ENCODE measurements around the gene ITGAV.

Gene ITGAV

GRCh38 chr2:186593523-186593922 is 3.7 kb downstream of the ITGAV start:
- no peak overlapping the region for H3K9ac ChIP-seq (ENCODE audit: low read depth, low read length, poor library complexity)
- H4K8ac ChIP-seq (ENCODE audit: low read depth, low read length): no peak overlapping the region
- H3K4me2 ChIP-seq (ENCODE audit: insufficient read depth, low read length, poor library complexity, severe bottlenecking): no peak overlapping the region
- H3K4me1 ChIP-seq (ENCODE audit: control insufficient read depth in 2 of 2, insufficient read depth in 1 of 2, low read depth in 1 of 2, low read length in 2 of 2): peaks cover 0 to 9% of the 10 kb centered on the region in 2 donors
- H4K91ac ChIP-seq (ENCODE audit: low read depth, low read length, poor library complexity): no peak overlapping the region
- H2BK120ac ChIP-seq (ENCODE audit: low read depth, low read length): no peak overlapping the region
- no CpG with 5 or more reads among the region's 3 CpGs for WGBS, 2 donors (ENCODE audit: extremely low coverage in 2 of 2, insufficient read length in 2 of 2, insufficient replicate concordance in 1 of 2)
- H2BK5ac ChIP-seq (ENCODE audit: low read length): no peak overlapping the region
- DNase-seq (ENCODE audit: low spot score): no peak
- H2BK15ac ChIP-seq (ENCODE audit: low read length): no peak overlapping the region
- H3K27me3 ChIP-seq (ENCODE audit: control insufficient read depth in 3 of 3, insufficient read depth in 3 of 3, low read depth in 1 of 3, low read length in 3 of 3): no peaks in the 10 kb centered on the region
- no peaks in the 10 kb centered on the region for H3K9me3 ChIP-seq (replicated peaks in 1 of 2; ENCODE audit: control insufficient read depth in 2 of 2, insufficient read depth in 1 of 2, low read depth in 1 of 2, low read length in 2 of 2)
- H3K18ac ChIP-seq (ENCODE audit: low read length): no peak overlapping the region
- H2AFZ ChIP-seq (ENCODE audit: low read length): no peak overlapping the region
- no peak overlapping the region for H3K23ac ChIP-seq (ENCODE audit: low read depth, low read length, poor library complexity)
- no peak overlapping the region for H2BK12ac ChIP-seq (ENCODE audit: low read length)
- H3K79me1 ChIP-seq (ENCODE audit: low read depth, low read length): no peaks in the 10 kb centered on the region
- H2AK5ac ChIP-seq (ENCODE audit: low read depth, low read length): no peak overlapping the region
- H3K36me3 ChIP-seq (replicated peaks in 1 of 2; ENCODE audit: control insufficient read depth in 2 of 2, insufficient read depth in 2 of 2, low read length in 2 of 2): no peaks in the 10 kb centered on the region
- no peak overlapping the region for H3K4ac ChIP-seq (ENCODE audit: low read length)
- no peak overlapping the region for H3K14ac ChIP-seq (ENCODE audit: low read length)
- no peak overlapping the region for H3K4me3 ChIP-seq (ENCODE audit: low read length in 2 of 2)
- no peak overlapping the region for H3K27ac ChIP-seq (replicated peaks; ENCODE audit: low read length)

GRCh38 chr2:186594001-186594722 is 4.3 kb downstream of the ITGAV start:
- Histone ChIP-seq H3K27me3 (ENCODE audit: control insufficient read depth in 3 of 3, insufficient read depth in 3 of 3, low read depth in 1 of 3, low read length in 3 of 3) (no peaks in the 10 kb centered on the region), H2BK15ac (ENCODE audit: low read length) (no peak overlapping the region), H3K27ac (replicated peaks; ENCODE audit: low read length) (no peak overlapping the region), H3K79me1 (ENCODE audit: low read depth, low read length) (no peaks in the 10 kb centered on the region), H2BK120ac (ENCODE audit: low read depth, low read length) (no peak overlapping the region), H3K9ac (ENCODE audit: low read depth, low read length, poor library complexity) (no peak overlapping the region), H4K91ac (ENCODE audit: low read depth, low read length, poor library complexity) (no peak overlapping the region), H3K23ac (ENCODE audit: low read depth, low read length, poor library complexity) (no peak overlapping the region), H2AK5ac (ENCODE audit: low read depth, low read length) (no peak overlapping the region), H3K18ac (ENCODE audit: low read length) (no peak overlapping the region), H4K8ac (ENCODE audit: low read depth, low read length) (no peak overlapping the region), H3K4me1 (ENCODE audit: control insufficient read depth in 2 of 2, insufficient read depth in 1 of 2, low read depth in 1 of 2, low read length in 2 of 2) (peaks cover 0 to 9% of the 10 kb centered on the region in 2 donors), H3K14ac (ENCODE audit: low read length) (no peak overlapping the region), H3K36me3 (replicated peaks in 1 of 2; ENCODE audit: control insufficient read depth in 2 of 2, insufficient read depth in 2 of 2, low read length in 2 of 2) (no peaks in the 10 kb centered on the region), H3K4me2 (ENCODE audit: insufficient read depth, low read length, poor library complexity, severe bottlenecking) (no peak overlapping the region), H2BK12ac (ENCODE audit: low read length) (no peak overlapping the region), H3K4me3 (ENCODE audit: low read length in 2 of 2) (no peak overlapping the region), H3K4ac (ENCODE audit: low read length) (no peak overlapping the region), H2AFZ (ENCODE audit: low read length) (no peak overlapping the region), H2BK5ac (ENCODE audit: low read length) (no peak overlapping the region), H3K9me3 (replicated peaks in 1 of 2; ENCODE audit: control insufficient read depth in 2 of 2, insufficient read depth in 1 of 2, low read depth in 1 of 2, low read length in 2 of 2) (no peaks in the 10 kb centered on the region)
- no peak for DNase-seq (ENCODE audit: low spot score)
- WGBS, 2 donors (ENCODE audit: extremely low coverage in 2 of 2, insufficient read length in 2 of 2, insufficient replicate concordance in 1 of 2): no CpG with 5 or more reads among the region's 4 CpGs

GRCh38 chr2:186595219-186595618 is 5.4 kb downstream of the ITGAV start:
- WGBS, 2 donors (ENCODE audit: extremely low coverage in 2 of 2, insufficient read length in 2 of 2, insufficient replicate concordance in 1 of 2): no CpG with 5 or more reads among the region's 2 CpGs
- H3K4me3 ChIP-seq (ENCODE audit: low read length in 2 of 2): no peak overlapping the region
- no peak overlapping the region for H3K9ac ChIP-seq (ENCODE audit: low read depth, low read length, poor library complexity)

GRCh38 chr2:186599186-186599778 is 9.4 kb downstream of the ITGAV start:
- Histone ChIP-seq H3K4me1 (ENCODE audit: control insufficient read depth in 2 of 2, insufficient read depth in 1 of 2, low read depth in 1 of 2, low read length in 2 of 2) (peaks cover 0 to 11% of the 10 kb centered on the region in 2 donors), H3K9ac (ENCODE audit: low read depth, low read length, poor library complexity) (no peak overlapping the region), H3K27ac (replicated peaks; ENCODE audit: low read length) (no peak overlapping the region), H3K4ac (ENCODE audit: low read length) (no peak overlapping the region), H3K4me3 (ENCODE audit: low read length in 2 of 2) (no peak overlapping the region), H4K8ac (ENCODE audit: low read depth, low read length) (no peak overlapping the region), H2BK120ac (ENCODE audit: low read depth, low read length) (no peak overlapping the region), H3K9me3 (replicated peaks in 1 of 2; ENCODE audit: control insufficient read depth in 2 of 2, insufficient read depth in 1 of 2, low read depth in 1 of 2, low read length in 2 of 2) (no peaks in the 10 kb centered on the region), H3K18ac (ENCODE audit: low read length) (no peak overlapping the region), H2AK5ac (ENCODE audit: low read depth, low read length) (no peak overlapping the region), H2BK15ac (ENCODE audit: low read length) (no peak overlapping the region), H3K79me1 (ENCODE audit: low read depth, low read length) (no peaks in the 10 kb centered on the region), H2BK12ac (ENCODE audit: low read length) (no peak overlapping the region), H3K14ac (ENCODE audit: low read length) (no peak overlapping the region), H2BK5ac (ENCODE audit: low read length) (no peak overlapping the region), H3K36me3 (replicated peaks in 1 of 2; ENCODE audit: control insufficient read depth in 2 of 2, insufficient read depth in 2 of 2, low read length in 2 of 2) (peaks cover 0 to 25% of the 10 kb centered on the region in 2 donors), H2AFZ (ENCODE audit: low read length) (no peak overlapping the region), H3K23ac (ENCODE audit: low read depth, low read length, poor library complexity) (no peak overlapping the region), H3K27me3 (ENCODE audit: control insufficient read depth in 3 of 3, insufficient read depth in 3 of 3, low read depth in 1 of 3, low read length in 3 of 3) (no peaks in the 10 kb centered on the region), H3K4me2 (ENCODE audit: insufficient read depth, low read length, poor library complexity, severe bottlenecking) (no peak overlapping the region), H4K91ac (ENCODE audit: low read depth, low read length, poor library complexity) (no peak overlapping the region)
- DNase-seq (ENCODE audit: low spot score): no peak
- no CpG with 5 or more reads among the region's 3 CpGs for WGBS, 2 donors (ENCODE audit: extremely low coverage in 2 of 2, insufficient read length in 2 of 2, insufficient replicate concordance in 1 of 2)

More at GRCh38 chr2:186595219-186595618, 5.4 kb downstream of the ITGAV start:
- H2BK15ac ChIP-seq (ENCODE audit: low read length): no peak overlapping the region
- H3K23ac ChIP-seq (ENCODE audit: low read depth, low read length, poor library complexity): no peak overlapping the region
- H3K27me3 ChIP-seq (ENCODE audit: control insufficient read depth in 3 of 3, insufficient read depth in 3 of 3, low read depth in 1 of 3, low read length in 3 of 3): no peaks in the 10 kb centered on the region
- no peak overlapping the region for H3K18ac ChIP-seq (ENCODE audit: low read length)
- no peak overlapping the region for H3K14ac ChIP-seq (ENCODE audit: low read length)
- no peak overlapping the region for H3K4ac ChIP-seq (ENCODE audit: low read length)
- H3K27ac ChIP-seq (replicated peaks; ENCODE audit: low read length): no peak overlapping the region
- no peak overlapping the region for H2BK5ac ChIP-seq (ENCODE audit: low read length)
- no peak overlapping the region for H2BK120ac ChIP-seq (ENCODE audit: low read depth, low read length)
- H2AK5ac ChIP-seq (ENCODE audit: low read depth, low read length): no peak overlapping the region
- H3K4me1 ChIP-seq (ENCODE audit: control insufficient read depth in 2 of 2, insufficient read depth in 1 of 2, low read depth in 1 of 2, low read length in 2 of 2): peaks cover 0 to 11% of the 10 kb centered on the region in 2 donors
- no peak overlapping the region for H4K91ac ChIP-seq (ENCODE audit: low read depth, low read length, poor library complexity)
- H4K8ac ChIP-seq (ENCODE audit: low read depth, low read length): no peak overlapping the region
- no peaks in the 10 kb centered on the region for H3K9me3 ChIP-seq (replicated peaks in 1 of 2; ENCODE audit: control insufficient read depth in 2 of 2, insufficient read depth in 1 of 2, low read depth in 1 of 2, low read length in 2 of 2)
- no peak overlapping the region for H2BK12ac ChIP-seq (ENCODE audit: low read length)
- no peak overlapping the region for H2AFZ ChIP-seq (ENCODE audit: low read length)
- DNase-seq (ENCODE audit: low spot score): no peak
- H3K36me3 ChIP-seq (replicated peaks in 1 of 2; ENCODE audit: control insufficient read depth in 2 of 2, insufficient read depth in 2 of 2, low read length in 2 of 2): peaks cover 0 to 3% of the 10 kb centered on the region in 2 donors
- H3K79me1 ChIP-seq (ENCODE audit: low read depth, low read length): no peaks in the 10 kb centered on the region
- no peak overlapping the region for H3K4me2 ChIP-seq (ENCODE audit: insufficient read depth, low read length, poor library complexity, severe bottlenecking)
